Natural killer cell (primary cell): ENCODE data around the gene NEUROD2. TPM values are rescaled to one million over a fixed set of nuclear protein-coding genes. Genes with fewer than 3 reads are reported as not detected.

ENCODE experiments used
- ATAC-seq, 3 donors: fragments of 150-1000 bp in 2 of 3; fragments of 200-7000 bp in 1 of 3; cut with Tn5 transposase; 1 replicate in 1 of 3; 2 replicates in 2 of 3; pipeline ENCODE4 v1.10.0; 2021; ENCODE audit warnings: mild to moderate bottlenecking in 2 of 3, moderate library complexity in 2 of 3
- DNase-seq, 2 donors: peaks; one replicate each; pipeline versions ENCODE4 v3.0.0 to v3.0.0-alpha.2; 2013 to 2021; ENCODE audit warnings: mixed read lengths in 1 of 2
- H3K27ac ChIP-seq: one replicate; pipeline ENCODE4 v1.5.1; 2013; ENCODE audit warnings: mild to moderate bottlenecking, low read length
- H3K27me3 ChIP-seq: one replicate; pipeline ENCODE4 v1.6.1; 2013; ENCODE audit warnings: low read length; ENCODE audit not compliant: control insufficient read depth, insufficient read depth
- H3K36me3 ChIP-seq: one replicate; pipeline ENCODE4 v1.6.1; 2013; ENCODE audit warnings: low read length; ENCODE audit not compliant: control insufficient read depth, insufficient read depth
- H3K4me1 ChIP-seq: one replicate; pipeline ENCODE4 v1.6.1; 2013; ENCODE audit warnings: low read length; ENCODE audit not compliant: control insufficient read depth, insufficient read depth
- H3K4me3 ChIP-seq: one replicate; pipeline ENCODE4 v1.5.1; 2013; ENCODE audit warnings: low read length
- H3K9me3 ChIP-seq: one replicate; pipeline ENCODE4 v1.6.1; 2013; ENCODE audit warnings: low read length; ENCODE audit not compliant: control insufficient read depth, insufficient read depth
- H3K27ac Mint-ChIP-seq, 2 donors: one replicate each; pipeline ENCODE4 v1.8.0; 2022; ENCODE audit warnings: mild to moderate bottlenecking in 2 of 2, mixed read lengths in 2 of 2, moderate library complexity in 1 of 2
- H3K27me3 Mint-ChIP-seq, 2 donors: one replicate each; pipeline ENCODE4 v1.8.0; 2022; ENCODE audit warnings: low read depth in 2 of 2, mixed read lengths in 2 of 2
- H3K36me3 Mint-ChIP-seq: one replicate; pipeline ENCODE4 v1.8.0; 2022; ENCODE audit warnings: mixed read lengths
- H3K4me1 Mint-ChIP-seq, 2 donors: one replicate each; pipeline ENCODE4 v1.8.0; 2022; ENCODE audit warnings: mixed read lengths in 2 of 2
- H3K4me3 Mint-ChIP-seq: one replicate; pipeline ENCODE4 v1.8.0; 2022; ENCODE audit warnings: mild to moderate bottlenecking, moderate library complexity, mixed read lengths
- H3K9me3 Mint-ChIP-seq, 2 donors: one replicate each; pipeline ENCODE4 v1.8.0; 2022; ENCODE audit warnings: mixed read lengths in 2 of 2
- CTCF ChIP-seq: fragments of 200-600 bp; IDR thresholded peaks from one replicate; pipeline ENCODE4 v1.8.0; 2022; ENCODE audit warnings: antibody characterized with exemption
- WGBS: methylation state at CpG from one replicate; pipeline ENCODE4 v1.1.7; 2013; ENCODE audit warnings: missing lambda C conversion rate; ENCODE audit not compliant: insufficient coverage; 5-methylcytosine and 5-hydroxymethylcytosine counted together
- intact Hi-C: fragments of 100-400 bp; cut with micrococcal nuclease; formaldehyde crosslinking; loops from one replicate; pipeline ENCODE4 v1.14.2; 2022
- total RNA-seq, 4 donors: library from RNA; stranded (reverse); fragments of 120-200 nt in 1 of 4; gene quantifications; one replicate each; pipeline versions ENCODE4 v1.2.3 to v1.2.4, GENCODE V29; 2013 to 2022

Gene NEUROD2
- total RNA-seq, 3 donors from 2014 or later (not counting 1 experiment from before 2014, with no cell fraction given), result not detected

- H3K9me3 Mint-ChIP-seq, result no peaks in the 10 kb centered on the region
- no peak for TF ChIP-seq CTCF
- H3K36me3 Mint-ChIP-seq, result no peaks in the 10 kb centered on the region
- ATAC-seq (no peak), DNase-seq (no peak)
- Histone ChIP-seq H3K9me3 (no peaks in the 10 kb centered on the region), H3K4me3 (no peak overlapping the region), H3K27me3 (no peaks in the 10 kb centered on the region), H3K27ac (no peak overlapping the region), H3K36me3 (no peaks in the 10 kb centered on the region), H3K4me1 (peaks cover 72% of the 10 kb centered on the region)
- intact Hi-C loops, result loop anchor here (5.0 kb wide), 2 partner anchors 39 to 114 kb away; no protein-coding TSS in a partner anchor
- H3K4me1 Mint-ChIP-seq, result peaks cover 60 to 73% of the 10 kb centered on the region in 2 donors
- WGBS, result 94% methylated on average over 7 of the region's 7 CpGs
- peak overlapping the region; percentile 86 to 92 for H3K27ac Mint-ChIP-seq
- no peaks in the 10 kb centered on the region for H3K27me3 Mint-ChIP-seq
- H3K4me3 Mint-ChIP-seq, result peak overlapping the region; percentile 95
Observed at GRCh38 chr17:39638317-39638716, 30.6 kb upstream of the NEUROD2 start.

GRCh38 chr17:39636927-39637736 is 29.4 kb upstream of the NEUROD2 start, which contains the start of gene STARD3:
STARD3 (plus strand) TSS chr17:39637144; CDS start chr17:39653532, 16,388 bp downstream.
- H3K36me3 ChIP-seq, result no peaks in the 10 kb centered on the region
- ATAC-seq (peak; percentile 91 to 95 (median 92)), DNase-seq (peak; percentile 87 to 95)
- Mint-ChIP-seq H3K4me3 (peak within 1 kb of the TSS; percentile 95), H3K36me3 (no peaks in the 10 kb centered on the region), H3K27ac (peak within 1 kb of the TSS; percentile 86 to 92), H3K9me3 (no peaks in the 10 kb centered on the region), H3K27me3 (no peaks in the 10 kb centered on the region), H3K4me1 (peaks cover 48 to 61% of the 10 kb centered on the region in 2 donors)
- H3K4me3 ChIP-seq, result peak within 1 kb of the TSS; percentile 86
- H3K4me1 ChIP-seq, result peaks cover 60% of the 10 kb centered on the region
- H3K27ac ChIP-seq, result peak within 1 kb of the TSS; percentile 97
- intact Hi-C loops, result loop anchor here (2.0 to 5.0 kb wide), 3 partner anchors 14 to 115 kb away; no protein-coding TSS in a partner anchor
- no peaks in the 10 kb centered on the region for H3K27me3 ChIP-seq
- WGBS, result under 1% methylated on average over 69 of the region's 69 CpGs
- no peak for TF ChIP-seq CTCF
- no peaks in the 10 kb centered on the region for H3K9me3 ChIP-seq

- no peak for ATAC-seq
- 26% methylated on average over 5 of the region's 6 CpGs for WGBS
- DNase-seq, result no peak
- H3K36me3 Mint-ChIP-seq, result no peaks in the 10 kb centered on the region
- Histone ChIP-seq H3K27me3 (no peaks in the 10 kb centered on the region), H3K36me3 (no peaks in the 10 kb centered on the region), H3K4me1 (peaks cover 54% of the 10 kb centered on the region), H3K27ac (peak overlapping the region; percentile 97), H3K9me3 (no peaks in the 10 kb centered on the region), H3K4me3 (peak overlapping the region; percentile 86)
- intact Hi-C loops, result loop anchor here (2.0 to 5.0 kb wide), 3 partner anchors 14 to 116 kb away; no protein-coding TSS in a partner anchor
- H3K4me3 Mint-ChIP-seq, result peak overlapping the region; percentile 95
- H3K27me3 Mint-ChIP-seq, result peaks cover 0 to 4% of the 10 kb centered on the region in 2 donors
- H3K4me1 Mint-ChIP-seq, result peaks cover 42 to 55% of the 10 kb centered on the region in 2 donors
- peak overlapping the region; percentile 86 to 92 for H3K27ac Mint-ChIP-seq
- no peaks in the 10 kb centered on the region for H3K9me3 Mint-ChIP-seq
- TF ChIP-seq CTCF, result no peak
Observed at GRCh38 chr17:39636587-39636926, 28.8 kb upstream of the NEUROD2 start.
